GM12878 (cell line): ENCODE results near the gene AGAP2. TPM values are rescaled to one million over a fixed set of nuclear protein-coding genes. Genes with fewer than 3 reads are reported as not detected.
A peak's percentile ranks its signal among the peaks of the same experiment; 100 is the strongest.

Experiments used
- ATAC-seq: fragments of 200-7000 bp; cut with Tn5 transposase; 3 replicates; pipeline ENCODE4 v1.9.1; 2020; ENCODE audit warnings: mild to moderate bottlenecking, moderate library complexity
- BruUV-seq: library from RNA; stranded (reverse); fragments of 400-500 nt; replicated peaks from 2 replicates; lab custom pipeline; 2021; lab: Mats Ljungman, UMichigan
- CTCF ChIA-PET: fragments of 300-600 bp; sonication (Branson Sonifier 250); formaldehyde crosslinking; extraction: SDS; loops from one replicate; lab custom pipeline; 2021; ENCODE audit warnings: inconsistent platforms; lab: Yijun Ruan, JAX
- POLR2A ChIA-PET: fragments of 350-600 bp; formaldehyde crosslinking; extraction: SDS; loops from one replicate; lab custom pipeline; 2021; ENCODE audit warnings: inconsistent platforms; lab: Charles Lee
- RAD21 ChIA-PET: fragments of 300-600 bp; sonication (Branson Sonifier 250); formaldehyde crosslinking; loops from one replicate; lab custom pipeline; 2023; ENCODE audit warnings: antibody characterized with exemption; ENCODE audit not compliant: unreplicated experiment; lab: Charles Lee
- SMC1A ChIA-PET: fragments of 300-600 bp; sonication (Branson Sonifier 250); formaldehyde crosslinking; loops from one replicate; lab custom pipeline; 2023; ENCODE audit not compliant: unreplicated experiment, uncharacterized antibody; lab: Charles Lee
- DNase-seq: peaks from one replicate; pipeline ENCODE4 v3.0.0-alpha.2; 2011; ENCODE audit warnings: low read depth, low spot score
- FAIRE-seq: peaks from 3 replicates; lab custom pipeline; 2011; peaks lifted over from hg19 to GRCh38; lab: Jason Lieb, UNC
- H2AFZ ChIP-seq: 2 replicates; pipeline ENCODE4 v1.6.0; 2011; ENCODE audit warnings: low read depth, low read length, control low read depth; ENCODE audit not compliant: control insufficient read depth
- H3K27ac ChIP-seq: 2 replicates; pipeline ENCODE4 v1.5.1; 2011; ENCODE audit warnings: control low read depth; ENCODE audit not compliant: control insufficient read depth, insufficient read depth
- H3K27me3 ChIP-seq, 2 experiments: replicated peaks in 1 of 2; 2 replicates each; pipeline versions ENCODE4 v1.6.0 to v1.6.1; 2011; ENCODE audit warnings: low read length in 1 of 2; ENCODE audit not compliant: control insufficient read depth in 2 of 2, insufficient read depth in 2 of 2
- H3K36me3 ChIP-seq, 2 experiments: 2 replicates each; pipeline ENCODE4 v1.5.1; 2011; ENCODE audit warnings: low read length in 1 of 2; ENCODE audit not compliant: control insufficient read depth in 2 of 2, insufficient read depth in 2 of 2
- H3K4me1 ChIP-seq: 2 replicates; pipeline ENCODE4 v1.6.1; 2011; ENCODE audit warnings: mild to moderate bottlenecking, low read length, moderate library complexity, mixed read lengths; ENCODE audit not compliant: control insufficient read depth, insufficient read depth
- H3K4me2 ChIP-seq: 2 replicates; pipeline ENCODE4 v1.6.0; 2011; ENCODE audit warnings: control low read depth; ENCODE audit not compliant: control insufficient read depth, insufficient read depth
- H3K4me3 ChIP-seq: fragments of 200-600 bp; sonication (generic); 2 replicates; pipeline ENCODE4 v1.5.1; 2016
- H3K79me2 ChIP-seq: 2 replicates; pipeline ENCODE4 v1.6.0; 2011; ENCODE audit warnings: low read length; ENCODE audit not compliant: control insufficient read depth, insufficient read depth
- H3K9ac ChIP-seq: 2 replicates; pipeline ENCODE4 v1.8.0; 2011; ENCODE audit warnings: low read length, control low read depth, mixed read lengths; ENCODE audit not compliant: control insufficient read depth, insufficient read depth
- H3K9me3 ChIP-seq: replicated peaks from 3 replicates; pipeline ENCODE4 v1.5.1; 2011; ENCODE audit warnings: mild to moderate bottlenecking, low read length; ENCODE audit not compliant: control insufficient read depth, insufficient read depth
- H4K20me1 ChIP-seq: 2 replicates; pipeline ENCODE4 v1.6.0; 2011; ENCODE audit not compliant: control insufficient read depth, insufficient read depth
- DPF2 ChIP-seq: fragments of 450-650 bp; IDR thresholded peaks from 2 replicates; pipeline ENCODE4 v1.6.1; 2017; ENCODE audit warnings: mild to moderate bottlenecking
- WGBS: methylation state at CpG from one replicate; pipeline ENCODE4 v1.1.6; 2016; ENCODE audit warnings: low lambda C conversion rate; ENCODE audit not compliant: insufficient replicate concordance, insufficient coverage; ENCODE audit errors: missing lambda C conversion rate; 5-methylcytosine and 5-hydroxymethylcytosine counted together
- in situ Hi-C: fragments of 300-500 bp; cut with MboI; formaldehyde crosslinking; loops from 9 replicates; pipeline ENCODE4 v1.14.3; 2018; ENCODE audit warnings: mixed read lengths
- intact Hi-C: fragments of 100-400 bp; cut with micrococcal nuclease; formaldehyde crosslinking; loops from one replicate; pipeline ENCODE4 v1.14.2; 2022; ENCODE audit not compliant: unreplicated experiment
- polyA plus RNA-seq, 11 experiments: library from polyadenylated mRNA; depleted of rRNA in 4 of 11; unstranded in 6 of 11; stranded (reverse) in 5 of 11; fragments of >200 nt; fragmentation: Nextera tagmentation in 4 of 11; fragmentation: Illumina TruSeq in 1 of 11; extraction: Ambion mirVana in 4 of 11; extraction: Trizol in 1 of 11; gene quantifications; 1 replicate in 1 of 11; 2 replicates in 10 of 11; pipeline versions ENCODE4 v1.2.1 to v1.2.3, GENCODE V29; 2011 to 2016; ENCODE audit warnings: inconsistent platforms in 2 of 11, missing spikeins in 2 of 11, low read depth in 1 of 11
- total RNA-seq, 4 experiments: library from RNA; depleted of rRNA in 3 of 4; stranded (reverse); fragments of >200 nt in 3 of 4; fragmentation: Illumina TruSeq in 1 of 4; extraction: Trizol in 1 of 4; gene quantifications; 2 replicates each; pipeline versions ENCODE4 v1.2.1 to v1.2.3, GENCODE V29; 2013 to 2021
- TF ChIP-seq, protein P1 (sequence below): fragments of 450-650 bp; IDR thresholded peaks from 2 replicates; pipeline ENCODE4 v1.6.1; 2016; ENCODE audit warnings: mild to moderate bottlenecking

The AGAP2 gene
- total and polyA plus RNA-seq, 10 of the 15 experiments (the other 5 are each of a cell fraction or from before 2014, with no cell fraction given) = 0.29 to 19.8 (median 11.0) TPM

DNA sequence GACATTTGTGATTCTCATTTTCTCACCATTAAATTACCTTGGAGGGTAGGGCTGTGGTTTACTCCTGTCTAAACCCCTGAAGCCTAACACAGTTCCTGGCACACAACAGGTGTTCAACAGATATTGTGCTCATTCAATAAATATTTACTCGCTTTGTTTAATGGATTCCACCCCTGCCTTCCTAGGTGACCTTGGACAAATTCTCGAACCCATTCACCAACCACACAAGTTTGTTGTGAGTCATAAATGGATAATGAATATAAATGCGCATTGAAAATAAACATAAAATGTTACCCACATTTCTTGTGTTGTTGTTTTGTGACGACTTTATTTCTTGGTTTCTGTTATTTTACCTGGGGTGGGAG, 43.7 kb upstream of the AGAP2 start:
- Histone ChIP-seq H3K79me2 (peaks cover 15% of the 10 kb centered on the region), H4K20me1 (no peaks in the 10 kb centered on the region), H3K4me2 (peak overlapping the region; percentile 46; the same call in 1 of the 2 replicates), H3K4me1 (peaks cover 8% of the 10 kb centered on the region; the same call in 1 of the 2 replicates), H3K27ac (peak overlapping the region; percentile 22; the same call in 1 of the 2 replicates), H3K36me3 (peaks cover 0 to 12% of the 10 kb centered on the region in 2 experiments; a peak in 3 of 4 replicates), H3K9me3 (no peaks in the 10 kb centered on the region), H3K4me3 (peak overlapping the region; percentile 98; the same call in 1 of the 2 replicates), H2AFZ (peak overlapping the region; percentile 67), H3K9ac (no peak overlapping the region), H3K27me3 (no peaks in the 10 kb centered on the region)
- ChIA-PET SMC1A (interaction anchor here (1.0 to 2.3 kb wide), 6 partner anchors 26 to 323 kb away, joined by 3 to 6 read pairs (median 3); partner anchors contain the start of genes GLI1 and TSPAN31), RAD21 (interaction anchor here (1.0 kb wide), 1 partner anchor 10 kb away, joined by 4 read pairs; the partner anchor contains the start of genes EEF1AKMT3 and METTL1), POLR2A (interaction anchor here (1.5 kb wide), 1 partner anchor 117 kb away, joined by 3 read pairs; no protein-coding TSS in a partner anchor), CTCF (interaction anchor here (1.0 to 2.7 kb wide), 19 partner anchors 8 to 158 kb away, joined by 3 to 16 read pairs (median 6); partner anchors contain the start of genes EEF1AKMT3 and METTL1)
- intact Hi-C loops (loop anchor here (1.0 kb wide), 1 partner anchor 123 kb away; no protein-coding TSS in a partner anchor), in situ Hi-C loops (no loop called here)
- ATAC-seq (no peak; the same call in 1 of the 3 replicates), FAIRE-seq (no peak), DNase-seq (no peak)
- TF ChIP-seq, protein P1, sequence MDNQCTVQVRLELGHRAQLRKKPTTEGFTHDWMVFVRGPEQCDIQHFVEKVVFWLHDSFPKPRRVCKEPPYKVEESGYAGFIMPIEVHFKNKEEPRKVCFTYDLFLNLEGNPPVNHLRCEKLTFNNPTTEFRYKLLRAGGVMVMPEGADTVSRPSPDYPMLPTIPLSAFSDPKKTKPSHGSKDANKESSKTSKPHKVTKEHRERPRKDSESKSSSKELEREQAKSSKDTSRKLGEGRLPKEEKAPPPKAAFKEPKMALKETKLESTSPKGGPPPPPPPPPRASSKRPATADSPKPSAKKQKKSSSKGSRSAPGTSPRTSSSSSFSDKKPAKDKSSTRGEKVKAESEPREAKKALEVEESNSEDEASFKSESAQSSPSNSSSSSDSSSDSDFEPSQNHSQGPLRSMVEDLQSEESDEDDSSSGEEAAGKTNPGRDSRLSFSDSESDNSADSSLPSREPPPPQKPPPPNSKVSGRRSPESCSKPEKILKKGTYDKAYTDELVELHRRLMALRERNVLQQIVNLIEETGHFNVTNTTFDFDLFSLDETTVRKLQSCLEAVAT = no peak
- TF ChIP-seq DPF2 = 0 out of 2 replicates have a peak, but pooled peaks have one; percentile 10
- 13% methylated on average over 4 of the region's 4 CpGs for WGBS
- no TSS peak for BruUV-seq
